Measurements from ENCODE around the gene PCDHGB2. TPM values are rescaled to one million over a fixed set of nuclear protein-coding genes. Genes with fewer than 3 reads are reported as not detected.

Gene PCDHGB2
- polyA plus RNA-seq, 3 donors, result 0.01 TPM; not detected in 2

DNA sequence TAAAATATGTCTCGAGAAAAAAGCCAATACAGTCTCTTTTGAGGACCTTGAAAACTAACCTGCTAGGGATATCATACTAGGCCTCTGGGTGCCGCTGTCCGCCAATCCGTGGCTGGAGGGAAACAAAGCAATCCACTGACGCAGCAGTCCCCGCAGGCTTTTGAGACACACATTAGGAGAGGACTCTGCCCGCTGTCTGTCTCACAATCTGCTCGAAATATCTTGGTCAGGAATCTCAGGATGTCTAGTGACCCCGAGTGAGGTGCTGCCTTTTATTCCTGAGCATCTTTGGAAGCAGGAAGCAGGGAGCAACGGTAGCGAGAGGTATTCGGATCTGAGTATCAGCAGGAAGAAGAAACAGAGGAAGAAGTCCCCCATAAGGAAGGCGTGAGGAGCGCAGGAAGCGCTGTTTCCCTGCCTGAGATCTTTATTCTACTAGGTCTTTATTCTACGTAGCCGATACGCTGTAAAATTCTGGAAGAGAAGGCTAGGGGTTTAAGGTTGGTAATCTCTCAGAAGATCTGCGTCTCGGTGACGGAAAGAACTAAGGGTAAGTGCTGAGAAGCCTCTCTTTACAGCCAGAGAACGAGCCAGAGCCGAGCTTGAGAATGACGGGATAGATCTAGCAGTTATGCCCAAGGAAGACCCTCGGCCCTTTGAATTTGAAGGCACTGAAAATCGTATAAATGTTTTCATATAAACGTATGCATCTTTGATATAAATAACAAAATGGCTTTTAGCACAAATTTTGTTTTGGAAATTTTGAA is 33.5 kb upstream of the PCDHGB2 start:
- H3K9me3 ChIP-seq (replicated peaks in 1 of 2; ENCODE audit: control insufficient read depth in 1 of 2, insufficient read depth in 1 of 2, low read length in 2 of 2), result peaks cover 47 to 60% of the 10 kb centered on the region in 2 donors
- peak overlapping the region; percentile 42 for H3K4me2 ChIP-seq (replicated peaks; ENCODE audit: extremely low read depth, low read length, poor library complexity, severe bottlenecking)
- peaks cover 29 to 45% of the 10 kb centered on the region in 2 donors for H3K27me3 ChIP-seq (ENCODE audit: control insufficient read depth in 2 of 2, insufficient read depth in 2 of 2, low read length in 2 of 2)
- H4K20me1 ChIP-seq (ENCODE audit: insufficient read depth, low read length), result no peaks in the 10 kb centered on the region
- peaks cover 1 to 2% of the 10 kb centered on the region in 2 donors for H3K4me1 ChIP-seq (ENCODE audit: control insufficient read depth in 1 of 2, insufficient read depth in 2 of 2, low read length in 2 of 2)
- no peak overlapping the region for H3K9ac ChIP-seq (ENCODE audit: insufficient read depth, low read length, poor library complexity, severe bottlenecking)
- peaks cover 5% of the 10 kb centered on the region for H3K4me1 Mint-ChIP-seq
- H3K4me3 Mint-ChIP-seq, result peak overlapping the region; percentile 73 to 83
- intact Hi-C loops (cut with micrococcal nuclease), result no loop called here
- WGBS (ENCODE audit: insufficient coverage), result 12% methylated on average over 15 of the region's 27 CpGs
- peak overlapping the region in 2 of 3 experiments; percentile 39 to 48 for H3K4me3 ChIP-seq (replicated peaks in 1 of 3; ENCODE audit: low read depth in 2 of 3, low read length in 3 of 3)
- no peaks in the 10 kb centered on the region for H3K79me2 ChIP-seq (ENCODE audit: insufficient read depth, low read length)
- no peak overlapping the region for H3K27ac ChIP-seq (ENCODE audit: low read depth in 1 of 2, low read length in 2 of 2)
- peak overlapping the region in 1 of 7 donors; percentile 25 for H3K27ac Mint-ChIP-seq
- peaks cover 23 to 72% (median 54%) of the 10 kb centered on the region in 7 donors for H3K9me3 Mint-ChIP-seq
- peak; percentile 21 to 29 (median 24) for DNase-seq
- H3K36me3 Mint-ChIP-seq, result peaks cover 0 to 8% of the 10 kb centered on the region in 2 donors
- H3K27me3 Mint-ChIP-seq (ENCODE audit: low read depth in 3 of 3), result peaks cover 17 to 45% (median 40%) of the 10 kb centered on the region in 3 donors
- H2AFZ ChIP-seq (ENCODE audit: insufficient read depth, low read depth, low read length, poor library complexity, severe bottlenecking), result peak overlapping the region; percentile 60
- no peaks in the 10 kb centered on the region for H3K36me3 ChIP-seq (replicated peaks in 1 of 2; ENCODE audit: control insufficient read depth in 1 of 2, insufficient read depth in 2 of 2, low read length in 2 of 2)
- TF ChIP-seq, protein P1, sequence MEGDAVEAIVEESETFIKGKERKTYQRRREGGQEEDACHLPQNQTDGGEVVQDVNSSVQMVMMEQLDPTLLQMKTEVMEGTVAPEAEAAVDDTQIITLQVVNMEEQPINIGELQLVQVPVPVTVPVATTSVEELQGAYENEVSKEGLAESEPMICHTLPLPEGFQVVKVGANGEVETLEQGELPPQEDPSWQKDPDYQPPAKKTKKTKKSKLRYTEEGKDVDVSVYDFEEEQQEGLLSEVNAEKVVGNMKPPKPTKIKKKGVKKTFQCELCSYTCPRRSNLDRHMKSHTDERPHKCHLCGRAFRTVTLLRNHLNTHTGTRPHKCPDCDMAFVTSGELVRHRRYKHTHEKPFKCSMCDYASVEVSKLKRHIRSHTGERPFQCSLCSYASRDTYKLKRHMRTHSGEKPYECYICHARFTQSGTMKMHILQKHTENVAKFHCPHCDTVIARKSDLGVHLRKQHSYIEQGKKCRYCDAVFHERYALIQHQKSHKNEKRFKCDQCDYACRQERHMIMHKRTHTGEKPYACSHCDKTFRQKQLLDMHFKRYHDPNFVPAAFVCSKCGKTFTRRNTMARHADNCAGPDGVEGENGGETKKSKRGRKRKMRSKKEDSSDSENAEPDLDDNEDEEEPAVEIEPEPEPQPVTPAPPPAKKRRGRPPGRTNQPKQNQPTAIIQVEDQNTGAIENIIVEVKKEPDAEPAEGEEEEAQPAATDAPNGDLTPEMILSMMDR (IDR thresholded peaks at IDR 0.05), result peak; percentile 52

DNA sequence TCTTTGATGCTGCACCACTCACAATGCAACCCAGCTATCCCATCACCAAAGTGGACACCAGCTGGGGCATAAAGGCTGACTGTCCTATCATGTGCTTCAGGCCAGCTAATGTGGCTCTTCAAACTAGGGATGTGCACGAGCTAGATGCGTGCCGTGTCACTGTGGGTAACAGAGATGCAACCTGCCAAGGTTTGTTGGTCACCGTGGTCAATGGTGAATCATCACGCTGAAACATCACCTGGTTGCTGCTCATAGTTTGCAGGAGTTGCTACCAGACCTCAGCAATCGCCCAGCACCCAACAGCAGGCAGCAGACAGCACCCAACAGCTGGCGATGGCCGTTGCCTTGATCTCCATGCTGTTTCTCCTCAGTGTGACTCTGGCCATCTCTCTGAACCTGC is 31.6 kb upstream of the PCDHGB2 start:
- Mint-ChIP-seq H3K9me3 (peaks cover 24 to 72% (median 53%) of the 10 kb centered on the region in 7 donors), H3K4me1 (peaks cover 5% of the 10 kb centered on the region), H3K27me3 (ENCODE audit: low read depth in 3 of 3) (peaks cover 25 to 59% (median 49%) of the 10 kb centered on the region in 3 donors), H3K36me3 (peaks cover 0 to 3% of the 10 kb centered on the region in 2 donors), H3K4me3 (peak overlapping the region in 1 of 2 donors; percentile 15), H3K27ac (no peak overlapping the region)
- no peaks in the 10 kb centered on the region for H4K20me1 ChIP-seq (ENCODE audit: insufficient read depth, low read length)
- TF ChIP-seq, protein P1 (IDR thresholded peaks at IDR 0.05), result no peak
- no peaks in the 10 kb centered on the region for H3K36me3 ChIP-seq (replicated peaks in 1 of 2; ENCODE audit: control insufficient read depth in 1 of 2, insufficient read depth in 2 of 2, low read length in 2 of 2)
- no peak overlapping the region for H3K4me2 ChIP-seq (replicated peaks; ENCODE audit: extremely low read depth, low read length, poor library complexity, severe bottlenecking)
- no peaks in the 10 kb centered on the region for H3K4me1 ChIP-seq (ENCODE audit: control insufficient read depth in 1 of 2, insufficient read depth in 2 of 2, low read length in 2 of 2)
- H3K4me3 ChIP-seq (replicated peaks in 1 of 3; ENCODE audit: low read depth in 2 of 3, low read length in 3 of 3), result no peak overlapping the region
- H3K9ac ChIP-seq (ENCODE audit: insufficient read depth, low read length, poor library complexity, severe bottlenecking), result no peak overlapping the region
- WGBS (ENCODE audit: insufficient coverage), result 87% methylated on average over 8 of the region's 8 CpGs
- no peak overlapping the region for H2AFZ ChIP-seq (ENCODE audit: insufficient read depth, low read depth, low read length, poor library complexity, severe bottlenecking)
- peaks cover 40 to 65% of the 10 kb centered on the region in 2 donors for H3K27me3 ChIP-seq (ENCODE audit: control insufficient read depth in 2 of 2, insufficient read depth in 2 of 2, low read length in 2 of 2)
- H3K79me2 ChIP-seq (ENCODE audit: insufficient read depth, low read length), result no peaks in the 10 kb centered on the region
- intact Hi-C loops (cut with micrococcal nuclease), result no loop called here
- DNase-seq, result no peak
- peaks cover 51 to 60% of the 10 kb centered on the region in 2 donors for H3K9me3 ChIP-seq (replicated peaks in 1 of 2; ENCODE audit: control insufficient read depth in 1 of 2, insufficient read depth in 1 of 2, low read length in 2 of 2)
- H3K27ac ChIP-seq (ENCODE audit: low read depth in 1 of 2, low read length in 2 of 2), result no peak overlapping the region
